NCI-H146 (cell line): ENCODE data around the gene NPAS1.
"Not testable (repeated sequence)": the region's sequence is repeated elsewhere in the genome, so short reads cannot be mapped to it uniquely, and the experiment has no call there.

ENCODE experiments used
- DNase-seq: peaks from one replicate; lab custom pipeline; 2025; lab: John Stamatoyannopoulos, UW

The NPAS1 gene

GRCh38 chr19:47047763-47048405 is 28.2 kb downstream of the NPAS1 start:
- peak; percentile 80 for DNase-seq

- no peak for DNase-seq
Observed at GRCh38 chr19:47049307-47049700, 29.7 kb downstream of the NPAS1 start.

GRCh38 chr19:47050562-47050961 is 30.9 kb downstream of the NPAS1 start:
- DNase-seq, result not testable (repeated sequence)

DNA sequence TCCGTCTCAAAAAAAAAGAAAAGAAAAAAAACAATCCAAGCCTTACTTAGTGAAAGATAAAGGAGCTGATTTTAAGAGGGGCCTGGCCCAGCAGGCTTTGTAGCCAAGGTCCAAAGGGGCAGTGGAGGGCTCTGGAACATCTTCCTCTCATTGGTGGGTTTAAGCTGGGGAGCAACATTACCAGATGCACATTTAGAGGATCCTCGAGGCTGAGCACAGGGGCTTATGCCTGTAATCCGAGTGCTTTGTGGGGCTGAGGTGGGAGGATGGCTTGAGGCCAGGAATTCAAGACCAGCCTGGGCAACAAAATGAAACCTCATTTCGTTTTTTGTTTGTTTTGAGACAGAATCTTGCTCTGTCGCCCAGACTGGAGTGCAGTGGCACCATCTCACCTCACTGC is 36.8 kb downstream of the NPAS1 start:
- no peak for DNase-seq

- no peak for DNase-seq
Observed at GRCh38 chr19:47057328-47057727, 37.7 kb downstream of the NPAS1 start.

GRCh38 chr19:47058621-47059022 is 39.0 kb downstream of the NPAS1 start:
- DNase-seq, result no peak

DNA sequence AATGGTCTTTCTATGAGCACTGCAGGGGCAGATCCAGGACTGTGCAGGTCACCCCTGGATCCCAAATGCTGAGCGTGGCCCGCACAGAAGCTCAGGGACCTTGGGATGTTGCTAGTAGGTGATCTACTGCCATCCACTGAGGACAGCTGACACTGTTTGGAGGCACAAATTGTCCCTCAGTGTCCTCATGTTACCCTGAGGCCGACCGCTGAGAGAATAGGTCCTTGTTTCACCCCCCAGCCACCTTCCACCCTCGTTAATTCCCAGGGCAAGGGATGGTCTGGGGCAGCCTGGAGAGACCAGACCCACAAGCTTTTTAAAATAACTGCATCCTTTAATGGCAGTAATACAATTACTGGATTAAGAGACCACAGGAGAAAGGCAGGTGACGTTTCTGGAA is 44.2 kb downstream of the NPAS1 start:
- no peak for DNase-seq

DNA sequence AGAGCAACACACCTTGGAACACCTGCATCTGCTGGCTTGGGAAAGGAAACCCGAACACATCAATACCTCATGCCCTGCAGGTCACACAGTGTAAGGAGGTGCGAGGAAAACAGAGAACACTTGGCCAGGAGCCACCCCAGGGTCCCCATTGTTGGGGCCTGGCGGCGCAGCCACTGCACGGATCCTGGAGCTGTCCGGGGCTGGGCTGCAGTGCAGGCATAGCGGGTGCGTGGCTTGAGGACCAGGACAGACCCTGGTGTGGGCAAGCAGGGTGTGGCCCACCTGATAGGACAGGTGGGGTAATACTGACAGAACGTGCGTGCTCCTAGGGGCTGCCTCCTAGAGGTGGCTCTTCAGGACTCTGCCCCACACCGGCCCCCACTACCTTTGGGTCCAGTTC is 45.6 kb downstream of the NPAS1 start:
- DNase-seq, result no peak

GRCh38 chr19:47066376-47067214 is 47.0 kb downstream of the NPAS1 start:
- no peak for DNase-seq

- no peak for DNase-seq
Observed at GRCh38 chr19:47067215-47067847, 47.7 kb downstream of the NPAS1 start.

DNA sequence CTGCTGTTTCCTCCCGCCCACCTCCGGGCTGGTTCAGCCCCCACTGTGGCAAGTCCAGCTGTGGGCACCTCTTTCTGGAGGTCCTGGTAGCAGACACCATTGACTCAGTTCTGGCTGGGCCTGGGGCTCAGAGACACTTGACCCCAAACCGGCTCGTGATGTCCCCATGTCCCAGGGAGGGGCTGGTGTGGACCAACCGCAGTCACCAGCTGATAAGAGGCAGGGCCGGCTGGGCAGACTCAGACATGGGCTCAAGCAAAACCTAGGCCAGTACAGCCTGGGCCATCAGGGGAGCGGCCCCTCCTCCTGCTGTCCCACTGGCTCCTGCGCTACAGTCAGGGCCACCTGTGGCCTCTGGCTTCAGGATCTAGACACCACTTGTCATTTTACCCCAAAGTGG is 48.6 kb downstream of the NPAS1 start:
- no peak for DNase-seq

GRCh38 chr19:47068876-47069406 is 49.3 kb downstream of the NPAS1 start:
- DNase-seq, result no peak

DNA sequence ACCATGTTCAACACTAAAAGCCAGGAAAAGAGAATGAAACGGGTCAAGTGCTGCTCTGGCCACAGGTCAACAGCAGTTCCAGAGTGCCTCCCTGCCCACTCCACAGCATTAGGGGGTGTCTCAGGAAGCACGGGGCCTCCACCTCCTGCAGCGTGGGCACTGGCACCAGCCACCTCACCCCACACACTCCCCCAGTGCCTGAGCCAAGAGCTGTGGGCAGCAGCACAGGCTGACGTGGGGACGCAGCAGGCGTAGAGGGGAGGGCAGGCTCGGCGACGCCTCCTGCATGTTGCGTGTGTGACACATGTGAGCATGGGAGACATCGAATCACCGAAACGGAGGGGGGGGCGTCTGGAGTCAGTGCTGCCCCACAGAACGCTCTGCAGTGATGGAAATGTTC is 50.2 kb downstream of the NPAS1 start:
- DNase-seq, result no peak

GRCh38 chr19:47070756-47071155 is 51.1 kb downstream of the NPAS1 start:
- no peak for DNase-seq

GRCh38 chr19:47071731-47072130 is 52.1 kb downstream of the NPAS1 start:
- DNase-seq, result no peak

DNA sequence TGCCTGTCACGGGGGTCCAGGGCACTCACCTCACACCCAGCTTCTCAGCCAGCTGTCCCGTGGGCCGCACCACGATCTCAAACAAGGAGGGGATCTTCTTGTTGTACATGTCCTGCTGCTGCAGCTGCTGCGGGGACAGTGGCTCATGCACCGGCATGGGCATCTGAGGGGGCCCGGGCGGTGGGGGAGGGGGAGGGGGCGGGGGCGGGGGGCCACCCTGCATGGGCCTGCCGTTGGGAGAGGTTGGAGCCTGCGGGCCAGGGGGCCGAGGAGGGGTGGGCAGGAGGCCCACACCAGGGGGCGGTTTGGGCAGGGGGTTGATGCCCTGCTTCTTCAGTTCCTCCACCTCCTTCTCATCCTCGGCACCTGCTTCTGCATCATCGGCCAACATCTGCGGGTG is 52.7 kb downstream of the NPAS1 start:
- DNase-seq, result no peak

- DNase-seq, result no peak
Observed at GRCh38 chr19:47073574-47073973, 53.9 kb downstream of the NPAS1 start.

DNA sequence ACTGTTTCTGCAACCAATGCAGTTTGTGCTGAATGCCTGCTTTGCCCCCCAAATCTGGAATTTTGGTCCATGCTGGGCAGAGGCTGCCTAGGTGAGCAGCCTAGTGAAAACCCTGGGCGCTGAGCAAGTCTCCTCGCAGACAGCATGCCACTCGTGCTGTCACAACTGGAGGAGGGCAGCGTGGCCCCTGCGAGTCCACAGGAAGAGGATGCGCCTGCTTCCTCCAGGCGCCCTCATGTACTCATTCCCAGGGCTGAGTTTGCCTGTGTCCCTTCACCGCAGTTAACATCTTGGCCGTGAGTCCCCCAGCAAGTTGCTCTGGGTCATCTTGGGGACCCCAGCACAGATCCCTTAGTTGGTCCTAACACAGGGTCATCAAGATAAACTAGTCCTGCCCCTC is 55.0 kb downstream of the NPAS1 start:
- no peak for DNase-seq

- DNase-seq, result no peak
Observed at GRCh38 chr19:47075179-47075810, 55.7 kb downstream of the NPAS1 start.

DNA sequence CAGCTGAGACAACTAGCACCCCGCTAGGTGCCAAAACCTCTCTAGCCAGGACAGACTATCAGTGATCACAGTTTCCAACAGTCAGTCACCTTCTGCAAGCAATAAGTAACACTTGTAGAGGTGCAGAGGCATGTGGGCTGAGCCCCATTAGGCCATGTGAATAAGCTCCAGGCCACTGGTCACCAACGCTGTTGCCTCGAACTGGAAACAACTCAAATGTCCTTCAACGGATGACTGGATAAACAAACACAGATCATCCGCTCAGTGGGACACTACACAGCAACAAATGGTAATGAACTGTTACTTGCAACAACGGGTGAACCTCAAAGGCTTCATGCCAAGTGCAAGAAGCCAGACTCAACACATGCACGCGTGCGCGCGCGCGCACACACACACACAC is 56.3 kb downstream of the NPAS1 start:
- DNase-seq, result peak; percentile 21

DNA sequence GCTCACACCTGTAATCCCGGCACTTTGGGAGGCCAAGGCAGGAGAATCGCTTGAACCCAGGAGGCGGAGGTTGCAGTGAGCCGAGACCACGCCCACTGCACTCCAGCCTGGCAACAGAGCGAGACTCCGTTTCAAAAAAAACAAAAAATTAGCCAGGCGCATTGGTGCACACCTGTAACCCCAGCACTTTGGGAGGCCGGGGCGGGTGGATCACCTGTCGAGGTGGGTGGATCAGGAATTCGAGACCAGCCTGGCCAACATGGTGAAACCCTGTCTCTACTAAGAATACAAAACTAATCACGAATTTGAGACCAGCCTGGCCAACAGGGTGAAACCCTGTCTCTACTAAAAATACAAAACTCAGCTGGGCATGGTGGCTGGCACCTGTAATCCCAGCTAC is 58.7 kb downstream of the NPAS1 start:
- DNase-seq, result not testable (repeated sequence)

DNA sequence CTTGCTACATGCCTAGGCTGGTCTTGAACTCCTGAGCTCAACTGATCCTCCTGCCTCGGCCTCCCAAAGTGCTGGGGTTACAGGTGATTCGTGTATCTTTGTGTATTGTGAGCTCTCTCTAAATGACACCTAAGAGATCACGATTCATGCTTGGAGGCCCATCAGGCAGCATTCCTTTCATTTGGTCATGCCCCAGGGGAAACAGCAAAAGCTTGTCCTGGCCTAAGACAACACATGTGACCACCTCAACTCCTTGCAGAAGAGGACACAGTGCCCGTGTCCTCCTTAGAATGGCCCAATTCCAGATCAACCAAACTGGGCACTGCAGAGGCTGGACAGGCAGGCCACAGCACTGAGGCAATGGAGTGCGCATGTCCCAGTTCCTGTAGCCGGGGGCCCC is 61.5 kb downstream of the NPAS1 start:
- DNase-seq, result no peak
